ENCODE measurements around the gene ITCH.
"Not testable (repeated sequence)": the region's sequence is repeated elsewhere in the genome, so short reads cannot be mapped to it uniquely, and the experiment has no call there.

Gene ITCH

DNA sequence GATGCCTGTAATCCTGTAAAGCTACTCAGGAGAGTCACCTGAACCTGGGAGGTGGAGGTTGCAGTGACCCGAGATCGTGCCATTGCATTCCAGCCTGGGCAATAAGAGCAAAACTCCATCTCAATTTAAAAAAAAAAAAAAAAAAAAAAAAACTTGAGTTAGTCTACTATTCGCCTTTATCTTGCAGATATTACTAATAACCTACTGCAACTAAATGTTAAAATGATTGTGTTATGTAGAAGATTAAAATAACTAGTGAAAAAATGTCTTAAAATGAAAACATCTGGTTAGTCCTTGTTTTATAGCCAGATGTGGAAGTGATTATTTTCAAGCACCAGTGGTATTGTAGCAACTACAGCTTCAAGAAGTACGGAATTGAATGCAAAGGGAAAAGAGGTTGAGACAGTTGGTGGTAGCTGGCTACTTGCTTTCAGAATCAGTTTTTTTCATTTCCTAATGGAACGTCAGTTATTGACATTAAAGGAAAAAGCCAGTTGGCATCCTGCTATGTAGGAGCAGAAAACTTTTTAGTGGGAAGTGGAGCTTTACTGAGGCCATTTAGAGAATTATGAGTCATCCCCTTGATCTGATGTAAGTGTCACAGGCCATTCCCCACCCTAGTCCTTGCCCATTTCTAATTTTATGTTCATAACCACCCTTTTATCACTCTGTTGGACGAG, 109.3 kb downstream of the ITCH start:
- DNase-seq: no peak

- no peak for DNase-seq
Measured at GRCh38 chr20:34473262-34473883, 110.3 kb downstream of the ITCH start.

- DNase-seq: no peak
Measured at GRCh38 chr20:34475979-34476736, 113.1 kb downstream of the ITCH start.

- no peak for DNase-seq
Measured at GRCh38 chr20:34479627-34480026, 116.6 kb downstream of the ITCH start.

- not testable (repeated sequence) for DNase-seq
Measured at GRCh38 chr20:34482154-34482553, 119.1 kb downstream of the ITCH start.

GRCh38 chr20:34483585-34484220, 120.6 kb downstream of the ITCH start:
- DNase-seq: not testable (repeated sequence)

DNA sequence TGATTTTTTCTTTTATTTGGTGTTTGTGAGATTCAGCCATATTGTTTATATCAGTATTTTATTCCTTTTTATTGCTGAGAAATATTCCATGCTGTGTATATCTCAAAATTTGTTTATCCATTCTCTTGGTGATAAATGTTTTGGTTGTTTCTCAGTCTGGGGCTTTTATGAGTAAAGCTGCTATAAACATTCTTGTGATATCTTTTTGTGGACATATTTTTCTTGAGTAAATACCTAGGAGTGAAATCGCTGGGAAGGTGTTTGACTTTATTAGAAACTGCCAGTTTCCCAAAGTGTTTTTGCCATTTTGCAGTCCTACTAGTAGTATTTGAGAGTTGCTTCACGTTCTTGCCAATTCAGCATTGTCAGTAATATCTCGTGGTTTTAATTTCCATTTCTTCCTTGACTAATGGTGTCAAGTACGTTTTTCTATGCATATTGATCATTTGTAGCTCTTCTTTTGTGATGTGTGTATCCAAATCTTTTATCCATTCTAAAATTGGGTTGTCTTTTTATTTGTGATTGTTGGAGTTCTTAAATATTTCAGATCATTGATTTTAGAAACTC, 122.1 kb downstream of the ITCH start:
- DNase-seq: no peak

GRCh38 chr20:34491226-34491931, 128.3 kb downstream of the ITCH start:
- DNase-seq: no peak

GRCh38 chr20:34491932-34492509, 128.9 kb downstream of the ITCH start:
- DNase-seq: no peak

DNA sequence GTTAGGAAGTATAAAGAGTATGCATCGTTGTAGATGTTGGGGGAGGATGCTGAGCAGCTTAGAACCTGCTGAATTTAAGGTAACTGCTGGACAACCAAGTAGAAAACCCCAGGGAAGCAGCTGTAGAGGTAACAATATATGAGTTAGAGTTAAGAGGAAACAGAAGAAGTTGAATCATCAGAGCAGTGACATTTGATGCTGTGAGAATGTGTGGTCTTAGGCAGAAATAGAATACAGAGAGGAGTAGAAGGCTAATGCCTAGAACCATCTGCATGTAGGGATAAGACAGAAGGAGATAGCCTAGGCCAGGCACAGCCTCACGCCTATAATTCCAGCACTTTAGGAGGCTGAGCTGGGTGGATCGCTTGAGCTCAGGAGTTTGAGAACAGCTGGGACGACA, 130.6 kb downstream of the ITCH start:
- no peak for DNase-seq

DNA sequence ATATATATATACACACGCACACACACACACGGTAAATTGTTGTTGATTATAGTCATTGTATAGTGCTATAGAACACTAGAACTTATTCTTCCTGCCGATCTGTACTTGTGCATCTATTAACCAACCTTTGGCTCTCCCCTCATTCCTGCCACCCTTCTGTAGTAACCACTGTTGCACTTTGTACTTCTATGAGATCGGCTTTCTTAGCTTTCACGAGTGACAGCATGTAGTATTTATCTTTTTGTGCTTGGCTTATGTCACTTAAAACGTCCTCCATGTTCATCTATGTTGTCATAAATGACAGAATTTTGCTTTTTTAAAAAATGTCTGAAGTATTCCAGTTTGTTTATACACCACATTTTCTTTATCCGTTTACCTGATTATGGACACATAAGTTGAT, 132.2 kb downstream of the ITCH start:
- DNase-seq: no peak

DNA sequence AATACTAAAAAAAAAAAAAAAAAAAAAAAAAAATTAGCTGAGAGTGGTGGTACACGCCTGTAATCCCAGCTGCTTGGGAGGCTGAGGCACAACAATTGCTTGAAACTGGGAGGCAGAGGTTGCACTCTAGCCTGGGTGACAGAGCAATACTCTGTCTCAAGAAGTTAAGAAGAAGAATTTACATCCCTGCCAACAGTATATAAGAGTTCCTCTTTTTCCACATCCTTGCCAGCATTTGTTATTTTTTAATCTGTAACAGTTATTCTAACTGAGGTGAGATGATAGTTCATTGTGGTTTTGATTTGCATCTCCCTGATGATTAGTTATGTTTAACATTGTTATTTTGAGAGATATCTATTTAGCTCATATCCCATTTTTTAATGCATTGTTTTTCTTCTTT, 132.8 kb downstream of the ITCH start:
- DNase-seq: no peak

- not testable (repeated sequence) for DNase-seq
Measured at GRCh38 chr20:34497596-34497995, 134.5 kb downstream of the ITCH start.

- no peak for DNase-seq
Measured at GRCh38 chr20:34500823-34501222, 137.8 kb downstream of the ITCH start.

- no peak for DNase-seq
Measured at GRCh38 chr20:34506480-34506879, 143.4 kb downstream of the ITCH start.

- DNase-seq: no peak
Measured at GRCh38 chr20:34507702-34508413, 144.8 kb downstream of the ITCH start.

DNA sequence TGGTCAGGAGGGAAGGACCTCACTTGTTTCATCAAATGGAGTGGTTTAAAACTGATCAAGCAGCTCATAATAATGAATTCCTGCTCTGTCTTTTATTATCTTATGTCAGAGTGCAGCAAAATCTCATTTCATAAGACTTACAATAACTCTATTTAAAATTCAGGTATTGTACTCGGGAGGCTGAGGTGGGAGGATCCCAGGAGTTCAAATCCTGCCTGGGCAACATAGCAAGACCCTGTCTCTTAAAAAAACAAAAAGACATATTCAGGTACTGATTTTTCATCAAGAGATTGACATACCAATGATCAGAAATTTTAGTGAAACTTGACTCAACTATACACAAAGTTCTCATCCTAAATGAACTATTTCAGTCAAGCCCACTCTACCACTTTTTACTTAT, 147.5 kb downstream of the ITCH start:
- no peak for DNase-seq

DNA sequence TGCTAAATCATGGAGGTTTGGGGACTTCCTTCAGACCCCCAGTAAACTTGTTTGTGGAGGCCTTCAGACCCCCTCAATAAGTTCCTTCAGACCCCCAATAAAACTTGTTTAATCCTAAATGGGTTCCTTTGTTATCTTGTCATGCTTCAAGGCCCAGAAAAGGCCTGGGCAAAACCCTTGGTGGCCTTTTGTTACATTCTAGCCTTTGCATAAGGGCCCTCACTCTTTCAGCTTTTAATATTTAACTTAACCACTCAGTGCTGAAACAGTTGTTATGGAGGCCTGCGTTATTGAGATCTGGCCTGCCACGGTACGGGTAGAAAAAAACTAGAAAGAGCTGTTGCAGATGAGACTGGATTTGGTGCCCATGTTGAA, 148.8 kb downstream of the ITCH start:
- DNase-seq: no peak

GRCh38 chr20:34512266-34512954, 149.3 kb downstream of the ITCH start:
- no peak for DNase-seq

DNA sequence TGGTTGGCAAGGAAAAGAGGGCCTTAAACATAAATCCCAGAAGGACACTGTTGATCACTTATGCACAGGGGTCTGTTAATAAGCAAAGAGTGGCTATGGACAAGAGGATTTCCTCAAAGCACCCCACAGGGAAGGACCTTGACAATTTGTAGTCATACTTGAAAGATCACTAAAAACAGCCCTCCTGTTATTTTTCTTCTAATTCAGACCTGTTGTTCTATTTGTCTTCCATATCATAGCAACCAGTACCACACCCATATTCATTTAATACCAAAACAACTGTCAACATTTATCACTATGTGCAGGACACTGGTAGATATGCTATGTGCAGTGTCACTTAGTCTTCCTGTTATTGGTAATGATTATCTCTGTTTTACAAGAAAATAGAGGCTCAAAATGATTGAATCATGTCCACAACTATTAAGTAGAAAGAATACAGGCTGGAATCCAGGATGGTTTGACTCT, 149.9 kb downstream of the ITCH start:
- no peak for DNase-seq

GRCh38 chr20:34514034-34514433, 151.0 kb downstream of the ITCH start:
- not testable (repeated sequence) for DNase-seq
